Activated CD8-positive, alpha-beta T cell treated with anti-CD3 and anti-CD28 coated beads for 36 hours (primary cell): Measurements from ENCODE around the gene CCDC47. TPM values are rescaled to one million over a fixed set of nuclear protein-coding genes. Genes with fewer than 3 reads are reported as not detected.
"Not testable (repeated sequence)": the region's sequence is repeated elsewhere in the genome, so short reads cannot be mapped to it uniquely, and the experiment has no call there.

Experiments used
- ATAC-seq: fragments of 200-7000 bp; cut with Tn5 transposase; one replicate; pipeline ENCODE4 v1.10.0; 2021; ENCODE audit warnings: mild to moderate bottlenecking, moderate library complexity
- CTCF ChIA-PET: fragments of 350-600 bp; sonication (Branson Sonifier 250); formaldehyde crosslinking; loops from one replicate; lab custom pipeline; 2021; ENCODE audit warnings: antibody characterized with exemption; lab: Charles Lee
- POLR2A ChIA-PET: fragments of 350-600 bp; sonication (Branson Sonifier 250); formaldehyde crosslinking; loops from one replicate; lab custom pipeline; 2021; ENCODE audit warnings: antibody characterized with exemption; lab: Charles Lee
- DNase-seq: peaks from one replicate; pipeline ENCODE4 v3.0.0-alpha.2; 2020
- H3K27ac Mint-ChIP-seq: one replicate; pipeline ENCODE4 v1.8.0; 2021; ENCODE audit warnings: mild to moderate bottlenecking, mixed read lengths
- H3K27me3 Mint-ChIP-seq: one replicate; pipeline ENCODE4 v1.8.0; 2021; ENCODE audit warnings: mixed read lengths
- H3K36me3 Mint-ChIP-seq: one replicate; pipeline ENCODE4 v1.8.0; 2021; ENCODE audit warnings: low read depth, mixed read lengths
- H3K4me1 Mint-ChIP-seq: one replicate; pipeline ENCODE4 v1.8.0; 2021; ENCODE audit warnings: low read depth, mixed read lengths
- H3K4me3 Mint-ChIP-seq: one replicate; pipeline ENCODE4 v1.8.0; 2021; ENCODE audit warnings: mild to moderate bottlenecking, moderate library complexity, mixed read lengths
- H3K9me3 Mint-ChIP-seq: one replicate; pipeline ENCODE4 v1.8.0; 2021; ENCODE audit warnings: mixed read lengths
- intact Hi-C: fragments of 100-400 bp; cut with micrococcal nuclease; formaldehyde crosslinking; loops from one replicate; pipeline ENCODE4 v1.10.0; 2022
- total RNA-seq, 2 experiments: library from RNA; stranded (reverse); gene quantifications; one replicate each; pipeline ENCODE4 v1.2.3, GENCODE V29; 2021
- TF ChIP-seq, protein P1 (sequence below): fragments of 200-600 bp; IDR thresholded peaks from one replicate; pipeline ENCODE4 v1.8.0; 2022; ENCODE audit warnings: antibody characterized with exemption, mild to moderate bottlenecking

Gene CCDC47
- total RNA-seq, 2 experiments from 2014 or later = 63.0 to 64.4 TPM

- Mint-ChIP-seq H3K27me3 (no peaks in the 10 kb centered on the region), H3K4me1 (no peaks in the 10 kb centered on the region), H3K36me3 (peaks cover 25% of the 10 kb centered on the region), H3K9me3 (no peaks in the 10 kb centered on the region), H3K27ac (no peak overlapping the region), H3K4me3 (no peak overlapping the region)
- TF ChIP-seq, protein P1, sequence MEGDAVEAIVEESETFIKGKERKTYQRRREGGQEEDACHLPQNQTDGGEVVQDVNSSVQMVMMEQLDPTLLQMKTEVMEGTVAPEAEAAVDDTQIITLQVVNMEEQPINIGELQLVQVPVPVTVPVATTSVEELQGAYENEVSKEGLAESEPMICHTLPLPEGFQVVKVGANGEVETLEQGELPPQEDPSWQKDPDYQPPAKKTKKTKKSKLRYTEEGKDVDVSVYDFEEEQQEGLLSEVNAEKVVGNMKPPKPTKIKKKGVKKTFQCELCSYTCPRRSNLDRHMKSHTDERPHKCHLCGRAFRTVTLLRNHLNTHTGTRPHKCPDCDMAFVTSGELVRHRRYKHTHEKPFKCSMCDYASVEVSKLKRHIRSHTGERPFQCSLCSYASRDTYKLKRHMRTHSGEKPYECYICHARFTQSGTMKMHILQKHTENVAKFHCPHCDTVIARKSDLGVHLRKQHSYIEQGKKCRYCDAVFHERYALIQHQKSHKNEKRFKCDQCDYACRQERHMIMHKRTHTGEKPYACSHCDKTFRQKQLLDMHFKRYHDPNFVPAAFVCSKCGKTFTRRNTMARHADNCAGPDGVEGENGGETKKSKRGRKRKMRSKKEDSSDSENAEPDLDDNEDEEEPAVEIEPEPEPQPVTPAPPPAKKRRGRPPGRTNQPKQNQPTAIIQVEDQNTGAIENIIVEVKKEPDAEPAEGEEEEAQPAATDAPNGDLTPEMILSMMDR = no peak
- ChIA-PET CTCF (interaction anchor here (0.8 to 2.4 kb wide), 3 partner anchors 9 to 16 kb away, joined by 4 to 7 read pairs (median 5); no protein-coding TSS in a partner anchor), POLR2A (interaction anchor here (0.8 kb wide), 1 partner anchor 18 kb away, joined by 3 read pairs; no protein-coding TSS in a partner anchor)
- no peak for ATAC-seq
- intact Hi-C loops = no loop called here
- no peak for DNase-seq
These were observed 51.0 kb downstream of the CCDC47 start for GRCh38 chr17:63722403-63722802.

DNA sequence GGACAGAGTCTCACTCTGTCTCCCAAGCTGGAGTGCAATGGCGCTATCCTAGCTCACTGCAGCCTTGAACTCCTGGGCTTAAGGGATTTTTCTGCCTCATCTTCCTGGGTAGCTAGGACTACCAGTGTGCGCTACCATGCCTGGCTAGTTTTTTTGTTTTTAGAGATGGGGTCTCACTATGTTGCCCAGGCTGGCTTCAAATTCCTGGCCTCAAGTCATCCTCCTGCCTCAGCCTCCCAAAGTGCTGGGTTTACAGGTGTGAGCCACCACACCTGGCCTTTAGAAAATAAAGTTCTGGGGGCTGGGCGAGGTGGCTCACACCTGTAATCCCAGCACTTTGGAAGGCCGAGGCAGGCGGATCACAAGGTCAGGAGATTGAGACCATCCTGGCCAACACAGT, 53.2 kb downstream of the CCDC47 start:
- H3K9me3 Mint-ChIP-seq, DNase-seq, ATAC-seq, intact Hi-C loops, H3K4me3 Mint-ChIP-seq, H3K27ac Mint-ChIP-seq, H3K4me1 Mint-ChIP-seq, H3K27me3 Mint-ChIP-seq: not testable (repeated sequence)
- ChIA-PET POLR2A (interaction anchor here (1.1 to 2.9 kb wide), 2 partner anchors 12 to 17 kb away, joined by 4 to 8 read pairs; no protein-coding TSS in a partner anchor), CTCF (interaction anchor here (1.3 kb wide), 1 partner anchor 12 kb away, joined by 3 read pairs; no protein-coding TSS in a partner anchor)
- peaks cover 21% of the 10 kb centered on the region for H3K36me3 Mint-ChIP-seq

DNA sequence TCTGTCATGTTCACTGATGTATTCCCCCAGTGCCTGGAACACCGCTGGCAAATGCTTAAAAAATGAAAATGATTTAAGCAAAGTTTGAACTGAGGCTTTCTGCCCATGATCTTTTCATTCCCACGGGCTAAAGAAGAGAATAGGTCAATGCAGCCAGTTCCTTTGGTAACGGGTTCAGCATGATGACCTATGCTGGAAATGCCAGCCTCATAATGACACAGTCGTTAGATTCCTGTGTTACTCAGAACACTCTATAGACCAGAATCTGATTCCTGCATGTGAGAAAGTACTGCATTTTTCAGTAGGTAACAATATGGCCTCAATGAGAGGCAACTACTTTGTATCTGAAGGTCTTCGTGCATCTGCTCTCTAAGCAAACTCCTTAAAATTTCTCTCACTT, 54.4 kb downstream of the CCDC47 start:
- intact Hi-C loops = no loop called here
- no peaks in the 10 kb centered on the region for H3K9me3 Mint-ChIP-seq
- CTCF ChIA-PET = interaction anchor here (1.5 kb wide), 1 partner anchor 11 kb away, joined by 3 read pairs; no protein-coding TSS in a partner anchor

DNA sequence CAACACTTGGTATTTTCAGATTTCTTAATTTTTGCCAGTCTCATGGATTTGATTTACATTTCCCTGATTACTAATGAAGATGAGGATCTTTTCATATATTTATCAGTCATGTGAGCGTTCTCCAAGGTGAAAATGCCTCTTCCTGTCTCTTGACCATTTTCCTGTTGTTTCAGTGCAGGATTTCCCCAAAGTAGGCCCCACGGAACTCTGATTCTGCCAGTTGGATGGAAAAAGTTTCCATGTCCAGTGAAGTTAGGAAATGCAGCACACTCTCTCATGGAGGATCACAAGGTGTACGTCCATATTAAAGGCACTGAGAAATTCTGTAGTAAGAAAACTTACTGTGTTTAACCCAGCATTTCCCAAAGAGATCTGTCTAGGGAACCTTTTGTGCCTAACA, 57.0 kb downstream of the CCDC47 start:
- H3K4me3 Mint-ChIP-seq = no peak overlapping the region
- H3K27me3 Mint-ChIP-seq = no peaks in the 10 kb centered on the region
- ChIA-PET CTCF (no interaction called here), POLR2A (interaction anchor here (1.5 kb wide), 1 partner anchor 9 kb away, joined by 4 read pairs; no protein-coding TSS in a partner anchor)
- TF ChIP-seq, protein P1 = no peak
- no peak overlapping the region for H3K27ac Mint-ChIP-seq
- DNase-seq (no peak), ATAC-seq (no peak)
- H3K9me3 Mint-ChIP-seq = no peaks in the 10 kb centered on the region
- no peaks in the 10 kb centered on the region for H3K4me1 Mint-ChIP-seq
- peaks cover 7% of the 10 kb centered on the region for H3K36me3 Mint-ChIP-seq
- intact Hi-C loops = no loop called here

More for the DNA sequence above, 54.4 kb downstream of the CCDC47 start:
- peaks cover 15% of the 10 kb centered on the region for H3K36me3 Mint-ChIP-seq
- ATAC-seq (no peak), DNase-seq (no peak)
- H3K27me3 Mint-ChIP-seq = no peaks in the 10 kb centered on the region
- TF ChIP-seq, protein P1 = no peak
- no peaks in the 10 kb centered on the region for H3K4me1 Mint-ChIP-seq
- POLR2A ChIA-PET = interaction anchor here (2.9 kb wide), 1 partner anchor 16 kb away, joined by 8 read pairs; no protein-coding TSS in a partner anchor
- H3K27ac Mint-ChIP-seq = no peak overlapping the region
- H3K4me3 Mint-ChIP-seq = no peak overlapping the region

DNA sequence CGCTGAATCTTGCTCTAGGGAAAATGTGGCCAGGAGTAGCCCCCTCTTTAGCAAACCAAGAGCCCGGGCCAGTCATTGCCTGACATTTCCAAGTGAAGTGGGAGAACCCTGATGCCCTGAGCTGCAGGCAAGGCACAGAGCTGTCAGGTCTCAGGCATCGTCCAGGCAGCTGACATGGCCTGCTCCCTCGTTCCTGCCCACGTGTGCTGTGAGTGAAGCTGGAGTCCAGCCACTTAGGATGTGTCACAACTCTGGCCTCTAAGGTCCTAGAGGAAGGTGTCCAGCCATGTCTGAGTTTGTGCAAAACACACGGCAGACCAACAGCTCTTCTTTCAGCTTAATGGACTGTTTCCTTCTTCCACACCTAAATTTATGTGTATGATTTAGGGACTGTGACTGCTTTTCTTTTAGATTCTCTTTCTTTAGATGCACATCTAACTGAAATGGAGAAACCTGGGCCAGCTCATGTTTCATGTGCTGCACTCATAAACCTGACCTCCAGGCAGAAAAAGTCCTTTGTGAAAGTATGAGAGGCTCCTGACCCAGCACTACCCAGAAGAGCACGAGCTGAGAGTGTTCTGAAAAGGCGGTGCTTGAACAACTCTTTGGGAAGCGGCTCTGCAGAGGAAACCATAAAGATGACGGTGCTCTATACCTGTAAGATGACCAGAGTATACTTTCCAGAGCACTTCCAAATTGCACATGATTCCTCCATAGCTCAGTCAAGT, 58.7 kb downstream of the CCDC47 start:
- POLR2A ChIA-PET = interaction anchor here (0.8 to 1.6 kb wide), 3 partner anchors 13 to 26 kb away, joined by 3 to 4 read pairs (median 4); no protein-coding TSS in a partner anchor

More for the DNA sequence above, 58.7 kb downstream of the CCDC47 start:
- ATAC-seq (no peak), DNase-seq (no peak)
- H3K27me3 Mint-ChIP-seq = no peaks in the 10 kb centered on the region
- H3K27ac Mint-ChIP-seq = no peak overlapping the region
- intact Hi-C loops = no loop called here
- CTCF ChIA-PET = interaction anchor here (0.8 kb wide), 2 partner anchors 104 to 134 kb away, joined by 3 read pairs; no protein-coding TSS in a partner anchor
- TF ChIP-seq, protein P1 = no peak
- H3K4me1 Mint-ChIP-seq = peaks cover 9% of the 10 kb centered on the region
- no peak overlapping the region for H3K4me3 Mint-ChIP-seq
- no peaks in the 10 kb centered on the region for H3K9me3 Mint-ChIP-seq
- peaks cover 12% of the 10 kb centered on the region for H3K36me3 Mint-ChIP-seq
